AG09319 (cell line): ENCODE results near the gene DHRSX.

Experiments used
- DNase-seq: peaks from one replicate; pipeline ENCODE4 v3.0.0-alpha.2; 2010; ENCODE audit warnings: low read depth; ENCODE audit errors: extremely low read depth
- TF ChIP-seq, protein P1 (sequence below): IDR thresholded peaks from 2 replicates; pipeline ENCODE4 v1.5.1; 2011; ENCODE audit warnings: low read depth, mild to moderate bottlenecking, inconsistent platforms, low read length, moderate library complexity

DHRSX gene

DNA sequence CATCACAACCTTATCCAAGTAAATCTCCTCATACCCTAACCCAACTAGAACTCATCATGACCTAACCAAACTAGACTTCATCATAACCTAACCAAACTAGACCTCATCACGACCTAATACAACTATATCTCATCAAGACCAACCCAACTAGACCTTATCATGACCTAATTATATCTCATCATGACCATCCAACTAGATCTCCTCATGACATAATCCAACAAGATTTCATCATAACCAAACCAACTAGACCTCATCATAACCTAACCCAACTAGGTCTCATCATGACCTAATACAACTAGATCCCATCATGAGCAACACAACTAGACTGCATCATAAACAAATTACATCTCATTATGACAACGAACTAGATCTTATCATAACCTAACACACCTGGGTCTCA lies 86.4 kb downstream of the DHRSX start:
- TF ChIP-seq, protein P1, sequence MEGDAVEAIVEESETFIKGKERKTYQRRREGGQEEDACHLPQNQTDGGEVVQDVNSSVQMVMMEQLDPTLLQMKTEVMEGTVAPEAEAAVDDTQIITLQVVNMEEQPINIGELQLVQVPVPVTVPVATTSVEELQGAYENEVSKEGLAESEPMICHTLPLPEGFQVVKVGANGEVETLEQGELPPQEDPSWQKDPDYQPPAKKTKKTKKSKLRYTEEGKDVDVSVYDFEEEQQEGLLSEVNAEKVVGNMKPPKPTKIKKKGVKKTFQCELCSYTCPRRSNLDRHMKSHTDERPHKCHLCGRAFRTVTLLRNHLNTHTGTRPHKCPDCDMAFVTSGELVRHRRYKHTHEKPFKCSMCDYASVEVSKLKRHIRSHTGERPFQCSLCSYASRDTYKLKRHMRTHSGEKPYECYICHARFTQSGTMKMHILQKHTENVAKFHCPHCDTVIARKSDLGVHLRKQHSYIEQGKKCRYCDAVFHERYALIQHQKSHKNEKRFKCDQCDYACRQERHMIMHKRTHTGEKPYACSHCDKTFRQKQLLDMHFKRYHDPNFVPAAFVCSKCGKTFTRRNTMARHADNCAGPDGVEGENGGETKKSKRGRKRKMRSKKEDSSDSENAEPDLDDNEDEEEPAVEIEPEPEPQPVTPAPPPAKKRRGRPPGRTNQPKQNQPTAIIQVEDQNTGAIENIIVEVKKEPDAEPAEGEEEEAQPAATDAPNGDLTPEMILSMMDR = no peak
- no peak for DNase-seq

DNA sequence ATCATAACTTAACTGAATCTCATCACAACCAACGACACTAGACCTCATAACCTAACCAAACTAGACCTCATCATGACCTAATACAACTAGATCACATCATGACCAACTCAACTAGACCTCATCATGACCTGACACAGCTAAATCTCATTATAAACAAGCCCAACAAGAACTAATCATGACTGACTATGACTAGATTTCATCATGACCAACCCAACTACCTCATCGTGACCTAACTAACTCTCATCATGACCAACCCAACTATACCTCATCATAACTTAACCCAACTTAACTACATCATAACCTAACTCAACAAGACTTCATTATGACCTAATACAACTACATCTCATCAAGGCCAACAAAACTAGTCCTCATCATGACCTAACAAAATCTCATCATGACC lies 86.8 kb downstream of the DHRSX start:
- no peak for DNase-seq
- TF ChIP-seq, protein P1 = no peak

DNA sequence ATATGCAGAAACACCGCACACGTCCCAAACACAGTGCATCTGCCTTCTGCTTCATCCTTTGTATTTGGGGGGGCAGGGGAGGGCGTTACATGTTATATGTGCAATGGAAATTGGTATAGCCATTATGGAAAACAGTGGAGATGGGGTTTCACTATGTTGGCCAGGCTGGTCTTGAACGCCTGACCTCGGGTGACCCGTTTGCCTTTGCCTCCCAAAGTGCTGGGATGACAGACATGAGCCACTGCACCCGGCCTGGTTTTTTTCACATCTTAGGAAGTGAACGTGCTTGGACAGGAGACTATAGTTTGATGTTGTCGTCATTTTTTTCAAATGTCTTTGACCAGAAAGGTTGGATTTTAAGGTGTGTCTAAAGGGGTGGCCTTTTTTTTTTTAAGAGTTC lies 88.6 kb downstream of the DHRSX start:
- TF ChIP-seq, protein P1 = no peak
- DNase-seq = no peak

DNA sequence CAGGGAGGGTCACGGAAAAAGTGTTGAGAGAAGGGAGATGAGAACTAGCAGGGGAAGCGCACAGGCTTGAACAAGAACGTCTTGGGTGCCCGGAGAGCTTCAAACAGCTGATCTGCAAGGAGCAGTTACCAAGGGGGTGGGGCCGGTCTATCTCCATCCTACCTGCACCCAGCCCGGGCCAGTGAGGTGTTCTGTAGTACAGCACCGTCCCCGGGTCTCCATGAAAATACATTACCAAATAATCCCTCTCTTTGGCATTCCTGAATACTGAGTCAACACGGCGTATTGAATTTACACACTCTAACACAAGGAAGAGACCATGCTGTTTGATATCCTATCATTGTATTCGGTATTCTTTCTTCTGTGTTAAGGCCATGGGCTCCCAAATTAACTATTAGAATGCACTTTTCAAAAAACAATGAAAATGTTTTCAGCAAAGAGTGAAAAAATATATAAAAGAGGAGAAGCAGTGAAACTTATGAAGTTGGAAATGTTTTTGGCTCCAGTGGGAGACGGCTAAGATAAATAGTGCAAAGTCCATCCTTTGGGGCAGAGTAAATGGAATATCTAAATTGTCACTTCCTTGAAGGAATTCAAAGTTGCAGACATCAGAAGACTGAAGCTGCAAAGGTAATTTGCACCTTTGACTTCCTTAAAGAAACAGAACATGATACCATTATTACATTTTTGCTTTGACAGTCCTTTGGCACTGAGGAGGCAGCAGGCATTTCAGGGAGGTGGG lies 90.3 kb downstream of the DHRSX start:
- no peak for DNase-seq

DNA sequence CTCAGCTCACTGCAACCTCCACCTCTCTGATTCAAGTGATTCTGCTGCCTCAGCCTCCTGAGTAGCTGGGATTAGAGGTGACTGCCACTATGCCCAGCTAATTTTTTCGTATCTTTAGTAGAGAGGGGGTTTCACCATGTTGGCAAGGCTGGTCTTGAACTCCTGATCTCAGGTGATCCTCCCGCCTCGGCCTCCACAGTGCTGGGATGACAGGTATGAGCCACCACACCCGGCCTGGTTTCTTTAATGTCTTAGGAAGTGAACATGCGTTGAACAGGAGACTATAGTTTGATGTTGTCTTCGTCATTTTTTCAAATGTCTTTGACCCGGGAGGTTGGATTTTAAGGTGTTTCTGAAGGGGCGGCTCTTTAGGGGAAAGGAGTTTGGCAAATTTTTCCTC lies 91.0 kb downstream of the DHRSX start:
- no peak for DNase-seq
- TF ChIP-seq, protein P1 = no peak

More for the DNA sequence above, 90.3 kb downstream of the DHRSX start:
- TF ChIP-seq, protein P1 = no peak

DNA sequence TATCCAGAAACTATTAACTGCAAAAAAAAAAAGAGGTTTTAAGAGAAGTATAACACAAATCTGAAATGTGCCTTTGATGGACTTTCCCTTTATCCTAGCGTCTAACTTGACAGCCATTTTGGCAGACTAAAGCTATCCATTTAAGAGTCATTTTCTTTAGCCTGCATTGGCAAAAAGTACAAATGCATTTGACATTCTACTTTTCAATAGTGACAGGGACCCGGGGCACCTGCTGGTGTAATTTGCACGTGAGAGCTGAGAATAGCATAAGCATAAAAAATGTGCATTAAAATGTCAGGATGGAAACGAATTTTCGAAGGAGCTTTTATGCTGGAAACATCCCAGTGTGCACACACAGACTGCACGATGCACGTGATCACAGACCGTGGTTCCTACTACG lies 91.9 kb downstream of the DHRSX start:
- TF ChIP-seq, protein P1 = no peak
- DNase-seq = no peak

DNA sequence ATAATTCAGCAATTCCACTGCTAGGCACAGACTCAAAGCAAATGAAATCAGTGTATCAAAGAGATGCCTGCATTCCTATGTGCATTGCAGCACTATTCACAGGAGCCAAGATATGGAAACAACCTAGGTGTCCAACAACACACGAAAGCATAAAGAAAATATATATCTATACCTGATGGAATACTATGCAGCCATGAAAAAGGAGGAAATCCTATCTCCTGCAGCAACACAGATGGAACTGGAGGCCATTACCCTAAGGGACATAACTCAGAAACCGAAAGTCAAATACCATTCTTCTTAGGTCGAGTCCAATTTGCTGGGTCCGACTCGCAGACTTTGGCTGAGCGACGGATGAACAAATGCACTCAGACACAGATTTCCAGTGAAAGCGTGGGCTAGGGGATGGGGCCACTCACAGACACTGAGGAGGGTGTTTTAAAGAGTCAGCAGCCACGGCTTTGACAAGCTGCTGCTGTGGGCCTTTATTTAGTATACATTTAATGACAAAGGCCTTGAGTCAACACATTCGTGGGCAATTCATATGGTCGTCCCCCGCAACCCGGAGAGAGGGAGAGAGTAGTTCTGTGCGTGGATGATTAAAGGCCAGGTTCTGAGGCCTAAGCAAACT lies 93.8 kb downstream of the DHRSX start:
- TF ChIP-seq, protein P1 = no peak
- DNase-seq = no peak
